ENCODE measurements around the gene FILIP1L.

The FILIP1L gene

GRCh38 chr3:99902091-99902490, 212.2 kb downstream of the FILIP1L start:
- Histone ChIP-seq H3K27me3 (ENCODE audit: insufficient read depth, low read depth) (no peaks in the 10 kb centered on the region), H3K36me3 (ENCODE audit: insufficient read depth) (no peaks in the 10 kb centered on the region), H3K4me2 (peak overlapping the region; percentile 65), H3K4me3 (IDR thresholded peaks at IDR 0.05; ENCODE audit: insufficient read depth, low read depth, low read length) (no peak overlapping the region), H3K4me1 (ENCODE audit: low read depth, poor library complexity, severe bottlenecking) (peaks cover 77% of the 10 kb centered on the region), H2AFZ (ENCODE audit: low read depth) (no peak overlapping the region), H3K79me2 (ENCODE audit: insufficient read depth, low read depth) (peaks cover 6% of the 10 kb centered on the region; the same call in 1 of the 2 replicates), H4K20me1 (ENCODE audit: insufficient read depth) (no peaks in the 10 kb centered on the region), H3K27ac (peak overlapping the region; percentile 68; the same call in 1 of the 2 replicates), H3K9ac (no peak overlapping the region; the same call in 1 of the 2 replicates)
- TF ChIP-seq CTCF (conservative IDR thresholded peaks at IDR 0.05; ENCODE audit: low read depth, low read length) = no peak

- Histone ChIP-seq H3K9ac (no peak overlapping the region; the same call in 1 of the 2 replicates), H4K20me1 (ENCODE audit: insufficient read depth) (no peaks in the 10 kb centered on the region), H3K27ac (peak overlapping the region; percentile 68), H3K79me2 (ENCODE audit: insufficient read depth, low read depth) (peaks cover 6% of the 10 kb centered on the region; the same call in 1 of the 2 replicates), H3K36me3 (ENCODE audit: insufficient read depth) (no peaks in the 10 kb centered on the region), H3K27me3 (ENCODE audit: insufficient read depth, low read depth) (no peaks in the 10 kb centered on the region), H2AFZ (ENCODE audit: low read depth) (no peak overlapping the region), H3K4me2 (peak overlapping the region; percentile 65), H3K4me3 (IDR thresholded peaks at IDR 0.05; ENCODE audit: insufficient read depth, low read depth, low read length) (peak overlapping the region; percentile 24), H3K4me1 (ENCODE audit: low read depth, poor library complexity, severe bottlenecking) (peaks cover 72% of the 10 kb centered on the region)
- TF ChIP-seq CTCF (conservative IDR thresholded peaks at IDR 0.05; ENCODE audit: low read depth, low read length) = no peak
Measured at GRCh38 chr3:99901200-99901926, 212.9 kb downstream of the FILIP1L start.

DNA sequence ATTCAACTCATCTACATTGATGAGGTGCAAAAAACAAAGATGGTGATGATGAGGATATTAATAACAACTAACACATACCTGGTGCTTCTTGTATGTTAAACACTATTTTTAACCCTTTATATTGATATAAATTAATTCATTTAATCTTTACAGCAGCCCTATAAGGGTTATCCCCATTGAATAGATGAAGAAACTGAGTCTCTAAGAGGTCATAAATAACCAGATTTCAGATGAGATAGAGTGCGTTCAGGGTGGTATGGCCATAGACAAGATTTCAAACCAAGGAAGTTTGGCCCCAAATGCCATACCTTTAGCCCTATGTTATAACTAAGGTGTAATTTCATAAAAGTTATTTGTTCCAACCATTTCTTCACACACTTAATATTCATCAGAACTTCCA, 214.1 kb downstream of the FILIP1L start:
- Histone ChIP-seq H3K27ac (peak overlapping the region; percentile 68), H3K4me1 (ENCODE audit: low read depth, poor library complexity, severe bottlenecking) (peaks cover 66% of the 10 kb centered on the region), H3K27me3 (ENCODE audit: insufficient read depth, low read depth) (no peaks in the 10 kb centered on the region), H4K20me1 (ENCODE audit: insufficient read depth) (no peaks in the 10 kb centered on the region), H3K9ac (no peak overlapping the region), H3K4me2 (peak overlapping the region; percentile 65), H3K79me2 (ENCODE audit: insufficient read depth, low read depth) (peaks cover 6% of the 10 kb centered on the region; the same call in 1 of the 2 replicates), H3K4me3 (IDR thresholded peaks at IDR 0.05; ENCODE audit: insufficient read depth, low read depth, low read length) (no peak overlapping the region), H2AFZ (ENCODE audit: low read depth) (no peak overlapping the region), H3K36me3 (ENCODE audit: insufficient read depth) (no peaks in the 10 kb centered on the region)
- TF ChIP-seq CTCF (conservative IDR thresholded peaks at IDR 0.05; ENCODE audit: low read depth, low read length) = no peak

DNA sequence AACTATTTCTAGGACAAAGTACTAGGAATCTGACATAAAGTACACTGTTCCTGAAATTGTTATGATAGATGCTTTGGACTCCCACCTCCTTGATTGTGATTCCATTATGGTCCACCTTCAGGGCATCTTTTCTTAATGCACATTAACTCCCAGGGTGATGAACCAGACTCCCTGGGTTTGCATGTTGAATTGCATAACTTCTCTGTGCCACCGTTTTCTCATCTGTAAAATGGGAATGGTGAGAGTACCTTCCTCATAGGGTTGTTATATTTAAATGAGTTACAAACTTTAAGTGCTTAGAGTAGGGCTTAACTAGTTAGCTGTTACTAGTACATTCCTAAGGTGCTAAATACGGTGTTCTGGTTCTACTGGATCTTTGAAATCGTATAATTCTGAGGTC, 214.7 kb downstream of the FILIP1L start:
- peaks cover 60% of the 10 kb centered on the region for H3K4me1 ChIP-seq (ENCODE audit: low read depth, poor library complexity, severe bottlenecking)
- H3K27me3 ChIP-seq (ENCODE audit: insufficient read depth, low read depth) = no peaks in the 10 kb centered on the region

More for the DNA sequence above, 214.7 kb downstream of the FILIP1L start:
- no peak overlapping the region for H2AFZ ChIP-seq (ENCODE audit: low read depth)
- no peak overlapping the region for H3K27ac ChIP-seq
- no peak overlapping the region for H3K4me2 ChIP-seq
- H3K36me3 ChIP-seq (ENCODE audit: insufficient read depth) = no peaks in the 10 kb centered on the region
- H3K79me2 ChIP-seq (ENCODE audit: insufficient read depth, low read depth) = peaks cover 6% of the 10 kb centered on the region; the same call in 1 of the 2 replicates
- no peak overlapping the region for H3K4me3 ChIP-seq (IDR thresholded peaks at IDR 0.05; ENCODE audit: insufficient read depth, low read depth, low read length)
- no peaks in the 10 kb centered on the region for H4K20me1 ChIP-seq (ENCODE audit: insufficient read depth)
- no peak for TF ChIP-seq CTCF (conservative IDR thresholded peaks at IDR 0.05; ENCODE audit: low read depth, low read length)
- H3K9ac ChIP-seq = no peak overlapping the region
